DND-41 (cell line): ENCODE data around the gene TMEM62.

ENCODE experiments used
- ATAC-seq: fragments of 200-7000 bp; cut with Tn5 transposase; 3 replicates; pipeline ENCODE4 v1.9.1; 2021; ENCODE audit warnings: low read depth; ENCODE audit not compliant: insufficient read depth
- DNase-seq: peaks from one replicate; pipeline ENCODE4 v3.0.0-alpha.2; 2020
- H2AFZ ChIP-seq: 2 replicates; pipeline ENCODE4 v1.6.0; 2012; ENCODE audit warnings: low read depth, low read length
- H3K27ac ChIP-seq: 2 replicates; pipeline ENCODE4 v1.5.1; 2012; ENCODE audit warnings: low read length, inconsistent platforms
- H3K27me3 ChIP-seq: fragments of 200-600 bp; sonication (generic); 2 replicates; pipeline ENCODE4 v1.6.0; 2012; ENCODE audit warnings: low read length, mild to moderate bottlenecking, inconsistent platforms; ENCODE audit not compliant: insufficient read depth, poor library complexity
- H3K36me3 ChIP-seq: 2 replicates; pipeline ENCODE4 v1.5.1; 2012; ENCODE audit warnings: low read length, inconsistent platforms; ENCODE audit not compliant: insufficient read depth
- H3K4me1 ChIP-seq: 2 replicates; pipeline ENCODE4 v1.5.1; 2012; ENCODE audit warnings: mild to moderate bottlenecking, low read length; ENCODE audit not compliant: insufficient read depth
- H3K4me2 ChIP-seq: 2 replicates; pipeline ENCODE4 v1.6.0; 2012; ENCODE audit warnings: mild to moderate bottlenecking, moderate library complexity, low read length, inconsistent platforms; ENCODE audit not compliant: insufficient read depth
- H3K4me3 ChIP-seq, 2 experiments: fragments of 200-600 bp in 1 of 2; shearing (Covaris generic) in 1 of 2; 2 replicates each; pipeline ENCODE4 v1.5.1; 2012 to 2016; ENCODE audit warnings: inconsistent platforms in 2 of 2, low read length in 2 of 2, mild to moderate bottlenecking in 2 of 2, low read depth in 1 of 2, moderate library complexity in 1 of 2
- H3K79me2 ChIP-seq: 2 replicates; pipeline ENCODE4 v1.6.0; 2012; ENCODE audit warnings: low read length, inconsistent platforms; ENCODE audit not compliant: insufficient read depth
- H3K9ac ChIP-seq: 2 replicates; pipeline ENCODE4 v1.6.0; 2012; ENCODE audit warnings: low read depth, mild to moderate bottlenecking, inconsistent platforms, low read length, moderate library complexity
- H3K9me3 ChIP-seq: 2 replicates; pipeline ENCODE4 v1.5.1; 2012; ENCODE audit warnings: low read length, moderate library complexity, mild to moderate bottlenecking, inconsistent platforms; ENCODE audit not compliant: insufficient read depth, severe bottlenecking
- H4K20me1 ChIP-seq: 2 replicates; pipeline ENCODE4 v1.6.0; 2012; ENCODE audit warnings: low read length; ENCODE audit not compliant: insufficient read depth
- EZH2 ChIP-seq: IDR thresholded peaks from 3 replicates; pipeline ENCODE4 v1.6.1; 2012; ENCODE audit warnings: borderline replicate concordance, low read depth, mild to moderate bottlenecking, moderate library complexity, low read length, inconsistent platforms; ENCODE audit not compliant: severe bottlenecking
- TF ChIP-seq, protein P1 (sequence below): IDR thresholded peaks from 2 replicates; pipeline ENCODE4 v1.5.1; 2012; ENCODE audit warnings: borderline replicate concordance, low read length, moderate library complexity, mild to moderate bottlenecking; ENCODE audit not compliant: poor library complexity, severe bottlenecking; ENCODE audit errors: extremely low read depth

The TMEM62 gene

GRCh38 chr15:43210172-43210745 is 76.9 kb downstream of the TMEM62 start:
- no peak for ATAC-seq
- Histone ChIP-seq H3K4me3 (no peak overlapping the region), H3K9ac (no peak overlapping the region), H3K4me1 (no peaks in the 10 kb centered on the region), H3K79me2 (no peaks in the 10 kb centered on the region), H4K20me1 (no peaks in the 10 kb centered on the region), H2AFZ (no peak overlapping the region), H3K4me2 (no peak overlapping the region), H3K9me3 (no peaks in the 10 kb centered on the region), H3K27me3 (peaks cover 11% of the 10 kb centered on the region), H3K36me3 (no peaks in the 10 kb centered on the region), H3K27ac (no peak overlapping the region)
- no peak for TF ChIP-seq EZH2
- TF ChIP-seq, protein P1, sequence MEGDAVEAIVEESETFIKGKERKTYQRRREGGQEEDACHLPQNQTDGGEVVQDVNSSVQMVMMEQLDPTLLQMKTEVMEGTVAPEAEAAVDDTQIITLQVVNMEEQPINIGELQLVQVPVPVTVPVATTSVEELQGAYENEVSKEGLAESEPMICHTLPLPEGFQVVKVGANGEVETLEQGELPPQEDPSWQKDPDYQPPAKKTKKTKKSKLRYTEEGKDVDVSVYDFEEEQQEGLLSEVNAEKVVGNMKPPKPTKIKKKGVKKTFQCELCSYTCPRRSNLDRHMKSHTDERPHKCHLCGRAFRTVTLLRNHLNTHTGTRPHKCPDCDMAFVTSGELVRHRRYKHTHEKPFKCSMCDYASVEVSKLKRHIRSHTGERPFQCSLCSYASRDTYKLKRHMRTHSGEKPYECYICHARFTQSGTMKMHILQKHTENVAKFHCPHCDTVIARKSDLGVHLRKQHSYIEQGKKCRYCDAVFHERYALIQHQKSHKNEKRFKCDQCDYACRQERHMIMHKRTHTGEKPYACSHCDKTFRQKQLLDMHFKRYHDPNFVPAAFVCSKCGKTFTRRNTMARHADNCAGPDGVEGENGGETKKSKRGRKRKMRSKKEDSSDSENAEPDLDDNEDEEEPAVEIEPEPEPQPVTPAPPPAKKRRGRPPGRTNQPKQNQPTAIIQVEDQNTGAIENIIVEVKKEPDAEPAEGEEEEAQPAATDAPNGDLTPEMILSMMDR = no peak
- DNase-seq = no peak

GRCh38 chr15:43210807-43211206 is 77.4 kb downstream of the TMEM62 start:
- no peak for DNase-seq
- Histone ChIP-seq H2AFZ (no peak overlapping the region), H3K27ac (no peak overlapping the region), H4K20me1 (no peaks in the 10 kb centered on the region), H3K4me2 (no peak overlapping the region), H3K79me2 (no peaks in the 10 kb centered on the region), H3K4me1 (no peaks in the 10 kb centered on the region), H3K4me3 (no peak overlapping the region), H3K9me3 (no peaks in the 10 kb centered on the region), H3K9ac (no peak overlapping the region), H3K27me3 (peaks cover 11% of the 10 kb centered on the region), H3K36me3 (no peaks in the 10 kb centered on the region)
- no peak for TF ChIP-seq EZH2
- TF ChIP-seq, protein P1 = no peak
- ATAC-seq = no peak

- no peak overlapping the region for H3K27ac ChIP-seq
- H3K79me2 ChIP-seq = no peaks in the 10 kb centered on the region
- no peak for DNase-seq
- H3K9ac ChIP-seq = no peak overlapping the region
- H3K9me3 ChIP-seq = no peaks in the 10 kb centered on the region
- H3K27me3 ChIP-seq = peaks cover 7% of the 10 kb centered on the region
- TF ChIP-seq EZH2 = no peak
- TF ChIP-seq, protein P1 = no peak
- no peak overlapping the region for H2AFZ ChIP-seq
- H3K4me2 ChIP-seq = no peak overlapping the region
- no peaks in the 10 kb centered on the region for H4K20me1 ChIP-seq
- ATAC-seq = no peak
- no peaks in the 10 kb centered on the region for H3K4me1 ChIP-seq
- no peak overlapping the region for H3K4me3 ChIP-seq
- no peaks in the 10 kb centered on the region for H3K36me3 ChIP-seq
These were observed 77.9 kb downstream of the TMEM62 start for GRCh38 chr15:43211224-43211735.

GRCh38 chr15:43212299-43212698 is 78.9 kb downstream of the TMEM62 start:
- TF ChIP-seq EZH2 = no peak
- TF ChIP-seq, protein P1 = no peak
- no peak overlapping the region for H3K27ac ChIP-seq
- peaks cover 3% of the 10 kb centered on the region for H3K27me3 ChIP-seq

More at GRCh38 chr15:43212299-43212698, 78.9 kb downstream of the TMEM62 start:
- Histone ChIP-seq H2AFZ (no peak overlapping the region), H3K4me3 (no peak overlapping the region), H4K20me1 (no peaks in the 10 kb centered on the region), H3K9ac (no peak overlapping the region), H3K36me3 (no peaks in the 10 kb centered on the region), H3K4me1 (no peaks in the 10 kb centered on the region), H3K9me3 (no peaks in the 10 kb centered on the region), H3K4me2 (no peak overlapping the region), H3K79me2 (no peaks in the 10 kb centered on the region)
- DNase-seq (no peak), ATAC-seq (no peak)
